HCT116 (cell line): ENCODE measurements around the gene SIPA1L3. TPM values are rescaled to one million over a fixed set of nuclear protein-coding genes. Genes with fewer than 3 reads are reported as not detected.

Experiments
- ATAC-seq: fragments of 200-7000 bp; cut with Tn5 transposase; 2 replicates; pipeline ENCODE4 v1.9.1; 2020; ENCODE audit warnings: mild to moderate bottlenecking, moderate library complexity
- BruUV-seq: library from RNA; stranded (reverse); fragments of 400-500 nt; replicated peaks from 2 replicates; lab custom pipeline; 2021; lab: Mats Ljungman, UMichigan
- CTCF ChIA-PET: fragments of 300-600 bp; sonication (Branson Sonifier 250); formaldehyde crosslinking; loops from one replicate; lab custom pipeline; 2021; ENCODE audit warnings: antibody characterized with exemption; lab: Charles Lee
- POLR2A ChIA-PET: fragments of 300-600, 350-600 bp; sonication (Branson Sonifier 250); formaldehyde crosslinking; loops from one replicate; lab custom pipeline; 2021; ENCODE audit warnings: antibody characterized with exemption; lab: Charles Lee
- RAD21 ChIA-PET, 2 experiments: fragments of 300-600 bp; sonication (Branson Sonifier 250); formaldehyde crosslinking; loops; one replicate each; lab custom pipeline; 2023; ENCODE audit warnings: low total read pairs in 2 of 2; ENCODE audit not compliant: uncharacterized antibody in 2 of 2, unreplicated experiment in 2 of 2, low non-redundant PET in 1 of 2; lab: Charles Lee
- DNase-seq: peaks from one replicate; pipeline ENCODE4 v3.0.0-alpha.2; 2010; ENCODE audit warnings: low read depth, low spot score
- H2AFZ ChIP-seq: fragments of 200-600 bp; shearing (Covaris generic), sonication (generic); 2 replicates; pipeline ENCODE4 v1.6.1; 2017; ENCODE audit warnings: low read depth, mixed run types, mixed read lengths, antibody characterized with exemption, low read length; ENCODE audit not compliant: poor library complexity, severe bottlenecking
- H3K27ac ChIP-seq: 2 replicates; pipeline ENCODE4 v1.5.1; 2012; ENCODE audit warnings: low read depth, low read length
- H3K27me3 ChIP-seq: fragments of 200-600 bp; sonication (generic); 2 replicates; pipeline ENCODE4 v1.6.1; 2016; ENCODE audit warnings: mixed run types, low read length, mixed read lengths; ENCODE audit not compliant: insufficient read depth
- H3K36me3 ChIP-seq, 2 experiments: fragments of 200-500 bp in 1 of 2; fragments of 200-600 bp in 1 of 2; sonication (Bioruptor generic) in 1 of 2; sonication (generic) in 1 of 2; 2 replicates each; pipeline versions ENCODE4 v1.5.1 to v1.6.1; 2014 to 2016; ENCODE audit warnings: low read length in 2 of 2, inconsistent platforms in 1 of 2, mixed read lengths in 1 of 2, mixed run types in 1 of 2; ENCODE audit not compliant: insufficient read depth in 2 of 2, control insufficient read depth in 1 of 2
- H3K4me1 ChIP-seq, 2 experiments: fragments of 200-600 bp in 1 of 2; sonication (generic) in 1 of 2; 2 replicates each; pipeline versions ENCODE4 v1.5.1 to v1.6.1; 2012 to 2017; ENCODE audit warnings: low read length in 2 of 2, inconsistent platforms in 1 of 2, mild to moderate bottlenecking in 1 of 2, mixed read lengths in 1 of 2, mixed run types in 1 of 2, moderate library complexity in 1 of 2; ENCODE audit not compliant: insufficient read depth in 2 of 2, control insufficient read depth in 1 of 2
- H3K4me2 ChIP-seq: fragments of 200-600 bp; sonication (generic); 2 replicates; pipeline ENCODE4 v1.6.1; 2017; ENCODE audit warnings: mixed run types, low read length, mixed read lengths
- H3K4me3 ChIP-seq, 2 experiments: fragments of 200-600 bp in 1 of 2; sonication (generic) in 1 of 2; replicated peaks in 1 of 2; 2 replicates each; pipeline ENCODE4 v1.5.1; 2011 to 2016; ENCODE audit warnings: low read length in 2 of 2, control low read depth in 1 of 2, low read depth in 1 of 2, mild to moderate bottlenecking in 1 of 2, mixed read lengths in 1 of 2, mixed run types in 1 of 2
- H3K79me2 ChIP-seq: fragments of 200-600 bp; sonication (generic); 2 replicates; pipeline ENCODE4 v1.6.1; 2017; ENCODE audit warnings: mild to moderate bottlenecking, mixed run types, low read length, moderate library complexity, mixed read lengths; ENCODE audit not compliant: insufficient read depth
- H3K9ac ChIP-seq: fragments of 200-600 bp; sonication (generic); 2 replicates; pipeline ENCODE4 v1.6.1; 2016; ENCODE audit warnings: low read length, mixed read lengths
- H3K9me2 ChIP-seq: fragments of 200-600 bp; sonication (generic), shearing (Covaris generic); 2 replicates; pipeline ENCODE4 v1.6.1; 2017; ENCODE audit warnings: mixed run types, mild to moderate bottlenecking, moderate library complexity; ENCODE audit not compliant: insufficient read depth
- H3K9me3 ChIP-seq, 2 experiments: fragments of 200-500 bp in 1 of 2; fragments of 200-600 bp in 1 of 2; sonication (Bioruptor generic) in 1 of 2; sonication (generic) in 1 of 2; 2 replicates each; pipeline ENCODE4 v1.6.1; 2014 to 2017; ENCODE audit warnings: low read length in 2 of 2, mixed read lengths in 2 of 2, inconsistent platforms in 1 of 2, low read depth in 1 of 2, mild to moderate bottlenecking in 1 of 2, mixed run types in 1 of 2, moderate library complexity in 1 of 2; ENCODE audit not compliant: control insufficient read depth in 1 of 2, insufficient read depth in 1 of 2
- H4K20me1 ChIP-seq: fragments of 200-600 bp; sonication (generic), shearing (Covaris generic); 2 replicates; pipeline ENCODE4 v1.6.1; 2017; ENCODE audit warnings: mixed run types, mild to moderate bottlenecking, moderate library complexity; ENCODE audit not compliant: insufficient read depth
- CBX3 ChIP-seq: IDR thresholded peaks from 2 replicates; pipeline ENCODE4 v1.6.1; 2012; ENCODE audit warnings: low read depth
- CTCF ChIP-seq, 3 experiments: fragments of 200-600 bp in 1 of 3; sonication (generic) in 1 of 3; IDR thresholded peaks in 2 of 3; conservative IDR thresholded peaks in 1 of 3; 2 replicates each; pipeline ENCODE4 v1.5.1; 2012 to 2017; ENCODE audit warnings: low read depth in 2 of 3, low read length in 2 of 3, antibody characterized with exemption in 1 of 3, borderline replicate concordance in 1 of 3, control low read depth in 1 of 3, mild to moderate bottlenecking in 1 of 3, mixed read lengths in 1 of 3, mixed run types in 1 of 3, moderate library complexity in 1 of 3; ENCODE audit not compliant: insufficient read depth in 1 of 3
- EZH2 ChIP-seq: fragments of 200-600 bp; sonication (generic); IDR thresholded peaks from 2 replicates; pipeline ENCODE4 v1.6.1; 2017; ENCODE audit warnings: antibody characterized with exemption, mixed run types
- EZH2phosphoT487 ChIP-seq: fragments of 200-600 bp; IDR thresholded peaks from 2 replicates; pipeline ENCODE4 v1.6.1; 2018; ENCODE audit warnings: antibody characterized with exemption, borderline replicate concordance
- FOSL1 ChIP-seq: IDR thresholded peaks from 2 replicates; pipeline ENCODE4 v1.6.1; 2012; ENCODE audit warnings: low read depth
- JUND ChIP-seq: IDR thresholded peaks from 2 replicates; pipeline ENCODE4 v1.6.1; 2012
- MAX ChIP-seq: IDR thresholded peaks from 2 replicates; pipeline ENCODE4 v1.6.1; 2012
- POLR2A ChIP-seq: IDR thresholded peaks from 2 replicates; pipeline ENCODE4 v1.7.0; 2011; ENCODE audit warnings: borderline replicate concordance; ENCODE audit not compliant: insufficient read depth, insufficient read length; ENCODE audit errors: extremely low read depth
- POLR2AphosphoS5 ChIP-seq: IDR thresholded peaks from 2 replicates; pipeline ENCODE4 v1.6.1; 2011; ENCODE audit warnings: mild to moderate bottlenecking, low read depth, low read length, moderate library complexity
- RAD21 ChIP-seq: IDR thresholded peaks from 2 replicates; pipeline ENCODE4 v1.6.1; 2012; ENCODE audit warnings: low read depth, mild to moderate bottlenecking
- TCF7L2 ChIP-seq: IDR thresholded peaks from 2 replicates; pipeline ENCODE4 v1.7.0; 2011; ENCODE audit warnings: borderline replicate concordance, inconsistent platforms; ENCODE audit not compliant: insufficient read depth, insufficient read length; ENCODE audit errors: extremely low read depth
- ZBTB33 ChIP-seq: IDR thresholded peaks from 2 replicates; pipeline ENCODE4 v1.6.1; 2011; ENCODE audit warnings: mild to moderate bottlenecking, low read length, moderate library complexity; ENCODE audit not compliant: insufficient replicate concordance; ENCODE audit errors: extremely low read depth
- ZFX ChIP-seq: fragments of 450-650 bp; IDR thresholded peaks from 2 replicates; pipeline ENCODE4 v1.6.1; 2017
- ZNF274 ChIP-seq: fragments of 200-500 bp; sonication (Bioruptor generic); IDR thresholded peaks from 2 replicates; pipeline ENCODE4 v1.6.1; 2014; ENCODE audit warnings: mild to moderate bottlenecking, low read depth, low read length, inconsistent platforms
- intact Hi-C: fragments of 100-400 bp; cut with micrococcal nuclease; formaldehyde crosslinking; loops from 2 replicates; pipeline ENCODE4 v1.10.0; 2022
- total RNA-seq: library from RNA; stranded (reverse); gene quantifications from one replicate; pipeline ENCODE4 v1.2.1, GENCODE V29; 2021; ENCODE audit not compliant: unreplicated experiment

SIPA1L3 gene
- total RNA-seq, 1 experiment from 2014 or later = 41.8 TPM

- H3K27ac ChIP-seq = no peak overlapping the region
- intact Hi-C loops = no loop called here
- H3K9me3 ChIP-seq = no peaks in the 10 kb centered on the region
- H3K4me2 ChIP-seq = no peak overlapping the region
- RAD21 ChIA-PET = no interaction called here
- H3K4me1 ChIP-seq = peaks cover 0 to 9% of the 10 kb centered on the region in 2 experiments; a peak in 2 of 4 replicates
- BruUV-seq = no TSS peak
- H3K27me3 ChIP-seq = no peaks in the 10 kb centered on the region
- no peaks in the 10 kb centered on the region for H3K79me2 ChIP-seq
- no peak for TF ChIP-seq EZH2phosphoT487
- TF ChIP-seq, all 23 proteins: peak for 0
- no peaks in the 10 kb centered on the region for H3K9me2 ChIP-seq
- no peak overlapping the region for H3K9ac ChIP-seq
- ChIA-PET POLR2A (no interaction called here), CTCF (no interaction called here)
- peaks cover 2 to 5% of the 10 kb centered on the region in 2 experiments; a peak in 3 of 4 replicates for H3K36me3 ChIP-seq
- H4K20me1 ChIP-seq = no peaks in the 10 kb centered on the region
- H2AFZ ChIP-seq = no peak overlapping the region
- ATAC-seq (no peak), DNase-seq (no peak)
- H3K4me3 ChIP-seq = no peak overlapping the region
Measured at GRCh38 chr19:38084196-38084595, 177.2 kb downstream of the SIPA1L3 start.

GRCh38 chr19:38089440-38089839 is 182.4 kb downstream of the SIPA1L3 start:
- CTCF ChIA-PET = interaction anchor here (1.2 kb wide), 1 partner anchor 187 kb away, joined by 3 read pairs; no protein-coding TSS in a partner anchor

More at GRCh38 chr19:38089440-38089839, 182.4 kb downstream of the SIPA1L3 start:
- Histone ChIP-seq H3K36me3 (peaks cover 6% of the 10 kb centered on the region in 2 experiments; a peak in 2 of 4 replicates), H3K4me2 (no peak overlapping the region), H2AFZ (no peak overlapping the region), H4K20me1 (no peaks in the 10 kb centered on the region), H3K9me2 (no peaks in the 10 kb centered on the region), H3K9ac (no peak overlapping the region), H3K4me1 (no peaks in the 10 kb centered on the region), H3K27me3 (no peaks in the 10 kb centered on the region), H3K4me3 (no peak overlapping the region), H3K9me3 (no peaks in the 10 kb centered on the region), H3K27ac (no peak overlapping the region), H3K79me2 (no peaks in the 10 kb centered on the region)
- TF ChIP-seq FOSL1 (no peak), ZBTB33 (no peak), MAX (no peak), ZFX (no peak), CTCF (IDR thresholded peaks at IDR 0.05 in 2 of 3, conservative IDR thresholded peaks at IDR 0.05 in 1 of 3; ENCODE audit: borderline replicate concordance in 1 of 3, insufficient read depth in 1 of 3, low read depth in 2 of 3, low read length in 2 of 3) (no peak), POLR2AphosphoS5 (no peak), RAD21 (no peak), JUND (no peak), POLR2A (no peak), EZH2 (no peak), TCF7L2 (no peak), CBX3 (no peak), ZNF274 (no peak)
- BruUV-seq = TSS peak; percentile 15
- RAD21 ChIA-PET = no interaction called here
- no peak for DNase-seq
- POLR2A ChIA-PET = no interaction called here
- no peak for ATAC-seq
- intact Hi-C loops = no loop called here
